PFSK-1 (cell line): ENCODE measurements around the gene TAS2R41.

Source experiments
- FOXP2 ChIP-seq: optimal IDR thresholded peaks from 2 replicates; pipeline ENCODE3; 2011; ENCODE audit warnings: borderline replicate concordance, control low read depth, inconsistent platforms; ENCODE audit not compliant: insufficient read depth; ENCODE audit errors: extremely low read length, extremely low read depth
- POLR2AphosphoS5 ChIP-seq: IDR thresholded peaks from 2 replicates; pipeline ENCODE4 v1.6.1; 2012; ENCODE audit warnings: low read depth, mild to moderate bottlenecking, control low read depth, low read length, moderate library complexity
- REST ChIP-seq, 2 experiments: IDR thresholded peaks; 2 replicates each; pipeline versions ENCODE4 v1.6.1 to v1.8.0; 2011 to 2012; ENCODE audit warnings: low read depth in 2 of 2, low read length in 2 of 2, control low read depth in 1 of 2, inconsistent platforms in 1 of 2, mild to moderate bottlenecking in 1 of 2, moderate library complexity in 1 of 2; ENCODE audit not compliant: insufficient read depth in 1 of 2
- SIN3A ChIP-seq: IDR thresholded peaks from 2 replicates; pipeline ENCODE4 v1.6.1; 2012; ENCODE audit warnings: mild to moderate bottlenecking, low read length, moderate library complexity, borderline replicate concordance; ENCODE audit not compliant: insufficient read depth
- TAF1 ChIP-seq: IDR thresholded peaks from 2 replicates; pipeline ENCODE4 v1.6.1; 2012; ENCODE audit warnings: low read length, control low read depth, borderline replicate concordance; ENCODE audit not compliant: insufficient read depth

Gene TAS2R41

GRCh38 chr7:143455491-143455890 lies 22.2 kb upstream of the TAS2R41 start:
- TF ChIP-seq POLR2AphosphoS5, result no peak
- TF ChIP-seq TAF1, result no peak
- no peak for TF ChIP-seq REST (IDR thresholded peaks at IDR 0.05; ENCODE audit: insufficient read depth in 1 of 2, low read depth in 2 of 2, low read length in 2 of 2)
- no peak for TF ChIP-seq FOXP2
- TF ChIP-seq SIN3A, result no peak

GRCh38 chr7:143455942-143456341 lies 21.7 kb upstream of the TAS2R41 start:
- TF ChIP-seq POLR2AphosphoS5, result no peak
- TF ChIP-seq FOXP2, result no peak

- no peak for TF ChIP-seq POLR2AphosphoS5
- TF ChIP-seq TAF1, result no peak
- no peak for TF ChIP-seq FOXP2
- TF ChIP-seq REST (IDR thresholded peaks at IDR 0.05; ENCODE audit: insufficient read depth in 1 of 2, low read depth in 2 of 2, low read length in 2 of 2), result no peak
- TF ChIP-seq SIN3A, result no peak
These were observed 20.5 kb upstream of the TAS2R41 start for GRCh38 chr7:143456992-143457793.

GRCh38 chr7:143458263-143458662 lies 19.4 kb upstream of the TAS2R41 start:
- no peak for TF ChIP-seq POLR2AphosphoS5
- no peak for TF ChIP-seq SIN3A
- TF ChIP-seq FOXP2, result no peak
- no peak for TF ChIP-seq REST (IDR thresholded peaks at IDR 0.05; ENCODE audit: insufficient read depth in 1 of 2, low read depth in 2 of 2, low read length in 2 of 2)
- TF ChIP-seq TAF1, result no peak

- no peak for TF ChIP-seq FOXP2
- TF ChIP-seq SIN3A, result no peak
- no peak for TF ChIP-seq POLR2AphosphoS5
- no peak for TF ChIP-seq TAF1
- no peak for TF ChIP-seq REST (IDR thresholded peaks at IDR 0.05; ENCODE audit: insufficient read depth in 1 of 2, low read depth in 2 of 2, low read length in 2 of 2)
These were observed 19.0 kb upstream of the TAS2R41 start for GRCh38 chr7:143458681-143459080.
